HCT116 (cell line): Measurements from ENCODE around the gene PRCC. TPM values are rescaled to one million over a fixed set of nuclear protein-coding genes. Genes with fewer than 3 reads are reported as not detected.

Experiments used
- ATAC-seq: fragments of 200-7000 bp; cut with Tn5 transposase; 2 replicates; pipeline ENCODE4 v1.9.1; 2020; ENCODE audit warnings: mild to moderate bottlenecking, moderate library complexity
- BruUV-seq: library from RNA; stranded (reverse); fragments of 400-500 nt; replicated peaks from 2 replicates; lab custom pipeline; 2021; lab: Mats Ljungman, UMichigan
- CTCF ChIA-PET: fragments of 300-600 bp; sonication (Branson Sonifier 250); formaldehyde crosslinking; loops from one replicate; lab custom pipeline; 2021; ENCODE audit warnings: antibody characterized with exemption; lab: Charles Lee
- POLR2A ChIA-PET: fragments of 300-600, 350-600 bp; sonication (Branson Sonifier 250); formaldehyde crosslinking; loops from one replicate; lab custom pipeline; 2021; ENCODE audit warnings: antibody characterized with exemption; lab: Charles Lee
- RAD21 ChIA-PET, 2 experiments: fragments of 300-600 bp; sonication (Branson Sonifier 250); formaldehyde crosslinking; loops; one replicate each; lab custom pipeline; 2023; ENCODE audit warnings: low total read pairs in 2 of 2; ENCODE audit not compliant: uncharacterized antibody in 2 of 2, unreplicated experiment in 2 of 2, low non-redundant PET in 1 of 2; lab: Charles Lee
- DNase-seq: peaks from one replicate; pipeline ENCODE4 v3.0.0-alpha.2; 2010; ENCODE audit warnings: low read depth, low spot score
- H2AFZ ChIP-seq: fragments of 200-600 bp; shearing (Covaris generic), sonication (generic); 2 replicates; pipeline ENCODE4 v1.6.1; 2017; ENCODE audit warnings: low read depth, mixed run types, mixed read lengths, antibody characterized with exemption, low read length; ENCODE audit not compliant: poor library complexity, severe bottlenecking
- H3K27ac ChIP-seq: 2 replicates; pipeline ENCODE4 v1.5.1; 2012; ENCODE audit warnings: low read depth, low read length
- H3K27me3 ChIP-seq: fragments of 200-600 bp; sonication (generic); 2 replicates; pipeline ENCODE4 v1.6.1; 2016; ENCODE audit warnings: mixed run types, low read length, mixed read lengths; ENCODE audit not compliant: insufficient read depth
- H3K36me3 ChIP-seq, 2 experiments: fragments of 200-500 bp in 1 of 2; fragments of 200-600 bp in 1 of 2; sonication (Bioruptor generic) in 1 of 2; sonication (generic) in 1 of 2; 2 replicates each; pipeline versions ENCODE4 v1.5.1 to v1.6.1; 2014 to 2016; ENCODE audit warnings: low read length in 2 of 2, inconsistent platforms in 1 of 2, mixed read lengths in 1 of 2, mixed run types in 1 of 2; ENCODE audit not compliant: insufficient read depth in 2 of 2, control insufficient read depth in 1 of 2
- H3K4me1 ChIP-seq, 2 experiments: fragments of 200-600 bp in 1 of 2; sonication (generic) in 1 of 2; 2 replicates each; pipeline versions ENCODE4 v1.5.1 to v1.6.1; 2012 to 2017; ENCODE audit warnings: low read length in 2 of 2, inconsistent platforms in 1 of 2, mild to moderate bottlenecking in 1 of 2, mixed read lengths in 1 of 2, mixed run types in 1 of 2, moderate library complexity in 1 of 2; ENCODE audit not compliant: insufficient read depth in 2 of 2, control insufficient read depth in 1 of 2
- H3K4me2 ChIP-seq: fragments of 200-600 bp; sonication (generic); 2 replicates; pipeline ENCODE4 v1.6.1; 2017; ENCODE audit warnings: mixed run types, low read length, mixed read lengths
- H3K4me3 ChIP-seq, 2 experiments: fragments of 200-600 bp in 1 of 2; sonication (generic) in 1 of 2; replicated peaks in 1 of 2; 2 replicates each; pipeline ENCODE4 v1.5.1; 2011 to 2016; ENCODE audit warnings: low read length in 2 of 2, control low read depth in 1 of 2, low read depth in 1 of 2, mild to moderate bottlenecking in 1 of 2, mixed read lengths in 1 of 2, mixed run types in 1 of 2
- H3K79me2 ChIP-seq: fragments of 200-600 bp; sonication (generic); 2 replicates; pipeline ENCODE4 v1.6.1; 2017; ENCODE audit warnings: mild to moderate bottlenecking, mixed run types, low read length, moderate library complexity, mixed read lengths; ENCODE audit not compliant: insufficient read depth
- H3K9ac ChIP-seq: fragments of 200-600 bp; sonication (generic); 2 replicates; pipeline ENCODE4 v1.6.1; 2016; ENCODE audit warnings: low read length, mixed read lengths
- H3K9me2 ChIP-seq: fragments of 200-600 bp; sonication (generic), shearing (Covaris generic); 2 replicates; pipeline ENCODE4 v1.6.1; 2017; ENCODE audit warnings: mixed run types, mild to moderate bottlenecking, moderate library complexity; ENCODE audit not compliant: insufficient read depth
- H3K9me3 ChIP-seq, 2 experiments: fragments of 200-500 bp in 1 of 2; fragments of 200-600 bp in 1 of 2; sonication (Bioruptor generic) in 1 of 2; sonication (generic) in 1 of 2; 2 replicates each; pipeline ENCODE4 v1.6.1; 2014 to 2017; ENCODE audit warnings: low read length in 2 of 2, mixed read lengths in 2 of 2, inconsistent platforms in 1 of 2, low read depth in 1 of 2, mild to moderate bottlenecking in 1 of 2, mixed run types in 1 of 2, moderate library complexity in 1 of 2; ENCODE audit not compliant: control insufficient read depth in 1 of 2, insufficient read depth in 1 of 2
- H4K20me1 ChIP-seq: fragments of 200-600 bp; sonication (generic), shearing (Covaris generic); 2 replicates; pipeline ENCODE4 v1.6.1; 2017; ENCODE audit warnings: mixed run types, mild to moderate bottlenecking, moderate library complexity; ENCODE audit not compliant: insufficient read depth
- ATF3 ChIP-seq: IDR thresholded peaks from 2 replicates; pipeline ENCODE4 v1.6.1; 2012
- CBX3 ChIP-seq: IDR thresholded peaks from 2 replicates; pipeline ENCODE4 v1.6.1; 2012; ENCODE audit warnings: low read depth
- ELF1 ChIP-seq: IDR thresholded peaks from 2 replicates; pipeline ENCODE4 v1.6.1; 2012; ENCODE audit warnings: low read depth, borderline replicate concordance
- JUND ChIP-seq: IDR thresholded peaks from 2 replicates; pipeline ENCODE4 v1.6.1; 2012
- POLR2A ChIP-seq: IDR thresholded peaks from 2 replicates; pipeline ENCODE4 v1.7.0; 2011; ENCODE audit warnings: borderline replicate concordance; ENCODE audit not compliant: insufficient read depth, insufficient read length; ENCODE audit errors: extremely low read depth
- RAD21 ChIP-seq: IDR thresholded peaks from 2 replicates; pipeline ENCODE4 v1.6.1; 2012; ENCODE audit warnings: low read depth, mild to moderate bottlenecking
- SRF ChIP-seq: IDR thresholded peaks from 2 replicates; pipeline ENCODE4 v1.6.1; 2012; ENCODE audit warnings: low read depth
- TCF7L2 ChIP-seq: IDR thresholded peaks from 2 replicates; pipeline ENCODE4 v1.7.0; 2011; ENCODE audit warnings: borderline replicate concordance, inconsistent platforms; ENCODE audit not compliant: insufficient read depth, insufficient read length; ENCODE audit errors: extremely low read depth
- YY1 ChIP-seq: IDR thresholded peaks from 2 replicates; pipeline ENCODE4 v1.6.1; 2011; ENCODE audit warnings: low read length, low read depth, moderate library complexity, mild to moderate bottlenecking; ENCODE audit not compliant: insufficient replicate concordance; ENCODE audit errors: extremely low read depth
- ZBTB33 ChIP-seq: IDR thresholded peaks from 2 replicates; pipeline ENCODE4 v1.6.1; 2011; ENCODE audit warnings: mild to moderate bottlenecking, low read length, moderate library complexity; ENCODE audit not compliant: insufficient replicate concordance; ENCODE audit errors: extremely low read depth
- intact Hi-C: fragments of 100-400 bp; cut with micrococcal nuclease; formaldehyde crosslinking; loops from 2 replicates; pipeline ENCODE4 v1.10.0; 2022
- total RNA-seq: library from RNA; stranded (reverse); gene quantifications from one replicate; pipeline ENCODE4 v1.2.1, GENCODE V29; 2021; ENCODE audit not compliant: unreplicated experiment

The PRCC gene
- total RNA-seq, 1 experiment from 2014 or later: 78.1 TPM

- Histone ChIP-seq H4K20me1 (no peaks in the 10 kb centered on the region), H2AFZ (no peak overlapping the region), H3K4me3 (no peak overlapping the region), H3K27ac (no peak overlapping the region), H3K36me3 (no peaks in the 10 kb centered on the region), H3K9me3 (no peaks in the 10 kb centered on the region), H3K79me2 (no peaks in the 10 kb centered on the region), H3K9me2 (no peaks in the 10 kb centered on the region), H3K27me3 (no peaks in the 10 kb centered on the region), H3K4me1 (peaks cover 10 to 19% of the 10 kb centered on the region in 2 experiments; a peak in 3 of 4 replicates), H3K9ac (no peak overlapping the region), H3K4me2 (no peak overlapping the region)
- no peak for ATAC-seq
- intact Hi-C loops: no loop called here
- ChIA-PET POLR2A (no interaction called here), CTCF (no interaction called here), RAD21 (no interaction called here)
- DNase-seq: no peak
- BruUV-seq: no TSS peak
- no peak for TF ChIP-seq CBX3
- no peak for TF ChIP-seq POLR2A
- TF ChIP-seq RAD21: no peak
- TF ChIP-seq ELF1: no peak
- no peak for TF ChIP-seq ZBTB33
- no peak for TF ChIP-seq ATF3
- TF ChIP-seq SRF: no peak
- TF ChIP-seq YY1: no peak
- no peak for TF ChIP-seq TCF7L2
- TF ChIP-seq JUND: no peak
These were observed 41.9 kb downstream of the PRCC start for GRCh38 chr1:156809281-156809680.
